ENCODE results near the gene ITGA3.

DNA sequence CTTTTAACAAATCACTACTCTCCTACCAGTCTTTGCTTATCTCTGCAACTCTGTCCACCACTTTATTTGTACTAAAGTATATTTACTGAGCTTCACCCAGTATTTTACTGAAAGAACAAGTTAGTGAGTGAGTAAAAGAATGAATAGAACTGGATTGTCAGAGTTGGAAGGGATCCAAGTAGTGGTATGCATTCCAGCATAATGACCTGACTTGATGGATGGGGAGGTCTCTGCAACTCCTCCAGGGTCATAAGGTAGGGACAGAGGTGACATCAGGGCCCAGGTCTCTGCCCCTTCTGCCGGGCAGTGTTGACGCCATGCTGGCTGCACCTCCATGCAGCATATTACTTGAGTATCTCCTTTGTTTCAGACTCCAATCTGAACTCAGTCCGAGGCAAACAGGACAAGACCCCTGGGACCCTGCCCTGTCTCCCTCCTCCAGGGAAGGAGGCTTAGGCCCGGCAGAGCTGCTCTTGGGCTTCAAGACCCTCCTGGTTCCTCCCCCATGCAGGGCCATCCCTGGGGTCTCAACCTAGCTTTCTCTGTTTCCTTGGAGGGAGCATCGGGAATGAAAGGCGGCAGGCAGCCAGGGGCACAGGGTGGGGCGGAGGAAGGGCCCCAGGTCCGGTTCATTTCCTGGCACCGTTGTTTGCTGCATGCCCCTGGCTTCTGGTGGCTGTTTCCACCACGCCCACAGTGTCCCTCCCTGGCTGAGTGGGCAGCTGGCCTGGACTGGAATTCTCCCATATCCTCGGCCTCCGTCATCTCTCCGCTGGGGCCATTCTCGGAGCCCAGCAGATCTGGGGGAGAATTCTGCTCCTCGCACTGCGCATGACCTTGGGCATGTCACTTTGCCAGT is 12.4 kb upstream of the ITGA3 start:
- TF ChIP-seq, protein P1, sequence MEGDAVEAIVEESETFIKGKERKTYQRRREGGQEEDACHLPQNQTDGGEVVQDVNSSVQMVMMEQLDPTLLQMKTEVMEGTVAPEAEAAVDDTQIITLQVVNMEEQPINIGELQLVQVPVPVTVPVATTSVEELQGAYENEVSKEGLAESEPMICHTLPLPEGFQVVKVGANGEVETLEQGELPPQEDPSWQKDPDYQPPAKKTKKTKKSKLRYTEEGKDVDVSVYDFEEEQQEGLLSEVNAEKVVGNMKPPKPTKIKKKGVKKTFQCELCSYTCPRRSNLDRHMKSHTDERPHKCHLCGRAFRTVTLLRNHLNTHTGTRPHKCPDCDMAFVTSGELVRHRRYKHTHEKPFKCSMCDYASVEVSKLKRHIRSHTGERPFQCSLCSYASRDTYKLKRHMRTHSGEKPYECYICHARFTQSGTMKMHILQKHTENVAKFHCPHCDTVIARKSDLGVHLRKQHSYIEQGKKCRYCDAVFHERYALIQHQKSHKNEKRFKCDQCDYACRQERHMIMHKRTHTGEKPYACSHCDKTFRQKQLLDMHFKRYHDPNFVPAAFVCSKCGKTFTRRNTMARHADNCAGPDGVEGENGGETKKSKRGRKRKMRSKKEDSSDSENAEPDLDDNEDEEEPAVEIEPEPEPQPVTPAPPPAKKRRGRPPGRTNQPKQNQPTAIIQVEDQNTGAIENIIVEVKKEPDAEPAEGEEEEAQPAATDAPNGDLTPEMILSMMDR (IDR thresholded peaks at IDR 0.05; ENCODE audit: insufficient read depth, low read length, poor library complexity, severe bottlenecking): no peak
- no peak for TF ChIP-seq EZH2phosphoT487 (conservative IDR thresholded peaks at IDR 0.05; ENCODE audit: low read length)

Measured in SU-DHL-6 (cell line).